ACHN (cell line): ENCODE measurements around the gene WWC1.

Experiments
- DNase-seq: peaks from one replicate; pipeline ENCODE4 v3.0.0-alpha.2; 2015
- in situ Hi-C: cut with HindIII; loops from 2 replicates; pipeline ENCODE4 v1.10.0; 2017; ENCODE audit warnings: low sequenced_read_pairs, low pct_ligation_motif_present, low pct_unique_long_range_greater_than_20kb

Gene WWC1

DNA sequence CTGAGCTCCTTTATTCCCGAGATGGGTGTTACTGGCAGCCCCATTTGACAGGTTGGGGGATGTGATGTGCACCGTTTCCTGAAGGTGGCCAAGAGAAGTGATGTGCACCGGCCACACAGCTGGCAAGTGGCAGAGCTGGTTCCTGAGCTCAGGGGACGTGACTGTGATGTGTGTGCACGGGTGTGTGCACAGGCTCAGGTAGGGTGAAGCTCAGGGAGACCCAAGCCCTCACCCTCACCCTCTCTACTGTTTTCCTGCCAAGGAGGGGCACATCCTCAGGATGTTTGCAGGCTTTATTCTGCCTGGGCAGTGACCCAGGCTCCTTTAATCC lies 56.6 kb downstream of the WWC1 start:
- in situ Hi-C loops: no loop called here
- no peak for DNase-seq

DNA sequence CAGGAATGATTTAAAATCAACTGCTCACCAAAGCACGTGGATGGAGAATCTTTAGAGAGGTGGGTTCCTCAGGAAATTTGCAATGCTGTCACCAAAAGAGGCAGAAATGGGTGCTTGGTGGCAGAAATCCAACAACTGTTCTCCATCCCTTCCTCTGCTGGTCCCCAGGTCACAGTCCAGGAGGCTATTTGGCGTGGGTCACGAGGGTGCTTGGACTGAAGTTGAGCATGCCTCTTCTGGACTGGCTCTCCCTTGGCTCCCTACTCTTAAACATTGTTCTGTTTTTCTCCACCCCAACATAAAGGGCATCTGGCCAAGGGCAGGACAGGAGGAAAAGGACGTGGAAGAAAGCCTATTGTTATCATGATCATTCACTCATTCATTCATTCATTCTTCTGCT lies 58.9 kb downstream of the WWC1 start:
- in situ Hi-C loops: no loop called here
- DNase-seq: no peak

DNA sequence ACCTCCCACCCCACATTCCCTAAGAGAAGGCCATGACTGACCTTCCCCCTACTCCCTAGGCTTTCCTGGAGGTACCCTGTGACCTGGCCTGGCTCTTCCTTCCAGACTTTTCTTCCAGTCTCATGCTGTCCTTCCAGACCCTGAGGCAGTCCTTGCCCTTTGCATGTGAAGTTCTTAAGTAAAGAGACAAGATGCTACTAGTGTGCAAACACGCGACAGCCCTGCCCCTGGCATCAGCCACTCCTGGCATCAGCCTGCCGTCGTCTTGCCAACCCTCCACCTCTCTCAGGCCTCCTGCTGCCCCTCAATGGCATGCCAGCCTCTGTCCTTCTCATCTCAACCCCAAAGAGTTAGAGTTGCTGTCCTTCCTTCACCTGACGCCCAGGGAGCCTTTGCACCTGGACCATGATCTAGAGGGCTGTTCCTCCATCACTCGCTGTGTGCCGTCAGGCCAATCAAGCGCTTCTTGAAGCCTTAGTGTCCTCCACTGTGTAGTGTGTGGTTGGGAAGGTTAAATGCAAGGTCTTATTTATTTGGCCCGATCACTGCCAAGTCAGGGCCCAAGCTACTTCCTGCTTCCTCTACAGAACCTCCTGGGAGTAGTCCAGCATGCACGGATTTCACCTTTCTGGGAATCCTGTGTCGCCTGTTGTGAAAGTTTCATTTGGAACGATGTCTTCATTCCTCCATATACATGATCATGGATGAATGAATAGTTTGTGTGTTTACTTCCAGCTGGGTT lies 61.9 kb downstream of the WWC1 start:
- no peak for DNase-seq
- in situ Hi-C loops: no loop called here

DNA sequence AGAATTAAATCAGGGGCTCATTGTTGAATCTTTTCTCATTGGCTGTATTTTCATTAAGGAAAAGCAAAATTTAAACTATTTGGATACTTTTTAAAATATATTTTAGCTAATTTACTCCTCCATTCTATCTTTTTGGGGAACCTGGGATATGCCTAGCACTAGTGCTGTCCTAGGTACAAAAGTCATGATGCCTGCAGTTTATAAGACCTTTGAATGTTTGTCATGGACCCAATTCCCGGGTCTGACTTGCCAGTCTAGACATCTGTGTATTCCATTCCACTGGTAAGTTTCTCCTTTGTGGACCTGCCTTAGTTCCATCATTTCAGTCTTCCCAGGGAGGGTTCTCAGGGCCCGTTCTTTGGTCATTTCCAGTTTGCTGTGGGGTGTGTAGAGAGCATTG lies 63.0 kb downstream of the WWC1 start:
- DNase-seq: no peak
- in situ Hi-C loops: no loop called here

DNA sequence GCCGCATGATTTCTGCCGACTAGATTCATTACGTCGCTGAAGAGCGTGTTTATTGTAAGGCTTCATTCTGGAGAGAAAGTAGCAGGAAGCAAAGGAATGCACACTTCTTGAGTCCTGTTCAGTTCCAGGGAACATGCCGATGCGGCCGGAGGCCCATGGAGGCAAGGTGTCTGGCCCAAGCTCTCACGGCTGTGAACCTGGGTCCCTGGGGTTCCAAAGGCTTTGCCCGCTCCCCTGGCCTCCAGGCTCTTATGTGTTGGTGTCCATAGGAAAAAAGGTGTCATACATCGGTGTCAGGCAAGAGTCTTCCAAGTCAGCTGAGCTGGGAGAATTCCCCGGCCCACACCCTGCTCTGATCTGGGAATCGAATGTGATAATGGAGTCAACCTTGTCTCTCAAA lies 64.7 kb downstream of the WWC1 start:
- in situ Hi-C loops: no loop called here
- no peak for DNase-seq

DNA sequence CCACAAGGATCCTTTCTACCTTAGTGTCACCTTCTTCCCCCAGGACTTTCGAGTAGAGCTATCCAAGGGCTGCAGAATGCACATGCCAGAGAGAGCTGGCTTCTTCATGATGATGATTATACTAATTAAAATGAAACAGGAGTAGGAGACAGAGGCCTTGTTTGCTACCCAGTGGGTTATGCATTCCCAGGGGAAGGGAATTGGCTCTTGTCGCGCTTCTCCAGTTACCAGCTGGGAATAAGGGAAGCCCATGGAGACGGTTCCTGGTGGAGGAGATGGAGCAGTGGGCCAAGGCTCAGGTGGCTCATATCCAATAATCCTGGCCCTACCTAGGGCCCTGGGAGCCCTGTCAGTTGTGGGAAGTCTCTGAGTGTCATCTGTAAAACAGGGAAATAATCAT lies 65.1 kb downstream of the WWC1 start:
- DNase-seq: no peak
- in situ Hi-C loops: no loop called here

DNA sequence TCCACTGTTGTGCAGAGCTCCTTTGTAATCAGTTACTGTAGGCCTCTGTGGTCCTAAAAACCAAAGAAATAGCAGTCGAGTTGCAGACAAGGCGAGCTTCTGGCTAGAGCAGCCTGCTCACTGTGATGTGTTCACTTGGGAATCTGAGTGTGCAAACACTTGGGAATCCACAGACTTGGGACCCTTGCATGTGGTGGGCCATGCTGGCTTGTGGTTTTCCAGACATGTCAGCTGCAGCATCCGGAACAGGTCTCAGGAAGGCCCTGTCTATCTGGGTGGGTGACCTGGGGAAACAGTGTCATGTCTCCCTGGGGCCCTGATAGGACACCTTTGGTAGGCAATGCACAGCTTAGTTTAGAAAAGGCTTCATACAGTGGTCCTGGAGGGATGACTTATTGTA lies 66.4 kb downstream of the WWC1 start:
- in situ Hi-C loops: no loop called here
- DNase-seq: no peak

DNA sequence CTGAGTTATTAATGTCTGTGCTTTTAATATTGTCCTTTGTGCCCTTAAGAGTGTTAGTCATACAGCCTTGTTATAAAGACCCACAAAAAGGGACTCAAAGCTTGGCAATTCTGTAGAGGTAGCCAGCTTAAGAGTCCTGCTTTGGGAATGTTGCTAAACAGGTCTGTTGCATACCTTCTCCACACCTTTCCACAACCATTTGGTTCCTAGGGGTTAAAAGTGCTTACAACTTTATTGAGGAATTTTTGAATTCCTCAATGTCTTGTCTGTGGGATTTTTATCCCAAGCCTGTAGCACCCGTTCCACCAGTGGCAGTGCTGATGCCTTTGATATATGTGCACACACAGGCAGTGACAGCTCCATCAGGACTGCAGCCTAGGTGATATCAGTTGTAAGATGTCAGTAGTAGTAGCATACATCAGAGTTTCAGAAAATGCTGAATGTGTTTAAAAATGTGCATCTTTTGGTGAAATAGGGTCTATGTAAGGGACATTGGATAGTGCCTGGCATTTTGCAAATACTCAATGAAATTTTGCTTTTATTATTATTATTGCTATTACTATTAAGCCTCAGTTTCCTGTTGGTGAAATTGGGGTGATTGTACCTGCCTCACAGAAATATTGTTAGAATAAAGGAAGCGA lies 68.5 kb downstream of the WWC1 start:
- in situ Hi-C loops: no loop called here
- DNase-seq: no peak

DNA sequence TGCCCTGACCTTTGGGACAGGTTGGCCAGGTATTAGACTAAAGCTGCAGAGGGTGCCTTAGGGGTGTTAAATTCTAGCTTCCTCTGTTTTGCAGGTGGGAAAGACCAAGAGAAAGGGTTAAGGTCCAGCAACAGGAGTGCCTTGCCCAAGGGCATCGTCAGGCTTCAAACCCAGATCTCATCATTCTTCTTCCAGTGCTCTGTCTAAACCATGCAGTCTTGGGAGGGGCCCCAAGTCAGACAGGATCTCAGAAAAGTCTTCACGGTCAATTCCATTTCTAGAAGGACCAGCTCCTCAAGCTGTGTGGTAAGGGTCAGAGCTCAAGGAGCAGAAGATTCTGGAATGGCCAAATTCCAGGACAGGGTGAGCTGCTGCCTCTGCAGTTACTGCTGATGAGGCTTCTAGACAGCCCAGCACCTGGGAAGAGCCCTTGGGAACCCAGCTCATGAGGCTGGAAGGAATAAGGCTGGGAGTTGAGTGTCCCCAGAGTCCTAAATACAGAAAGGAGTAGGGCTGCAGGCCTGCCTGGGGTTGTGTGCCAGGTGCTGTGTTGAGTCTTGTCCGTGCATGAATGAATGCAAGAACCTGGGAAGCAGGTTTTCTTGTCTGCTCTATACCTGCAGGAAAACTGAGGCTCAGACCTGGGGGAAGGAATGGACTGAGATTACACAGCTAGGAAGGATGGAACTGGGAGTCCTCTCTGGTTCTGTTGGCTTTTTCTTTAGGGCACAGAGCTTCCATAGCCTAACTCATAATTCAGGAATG lies 69.3 kb downstream of the WWC1 start:
- in situ Hi-C loops: no loop called here
- no peak for DNase-seq

DNA sequence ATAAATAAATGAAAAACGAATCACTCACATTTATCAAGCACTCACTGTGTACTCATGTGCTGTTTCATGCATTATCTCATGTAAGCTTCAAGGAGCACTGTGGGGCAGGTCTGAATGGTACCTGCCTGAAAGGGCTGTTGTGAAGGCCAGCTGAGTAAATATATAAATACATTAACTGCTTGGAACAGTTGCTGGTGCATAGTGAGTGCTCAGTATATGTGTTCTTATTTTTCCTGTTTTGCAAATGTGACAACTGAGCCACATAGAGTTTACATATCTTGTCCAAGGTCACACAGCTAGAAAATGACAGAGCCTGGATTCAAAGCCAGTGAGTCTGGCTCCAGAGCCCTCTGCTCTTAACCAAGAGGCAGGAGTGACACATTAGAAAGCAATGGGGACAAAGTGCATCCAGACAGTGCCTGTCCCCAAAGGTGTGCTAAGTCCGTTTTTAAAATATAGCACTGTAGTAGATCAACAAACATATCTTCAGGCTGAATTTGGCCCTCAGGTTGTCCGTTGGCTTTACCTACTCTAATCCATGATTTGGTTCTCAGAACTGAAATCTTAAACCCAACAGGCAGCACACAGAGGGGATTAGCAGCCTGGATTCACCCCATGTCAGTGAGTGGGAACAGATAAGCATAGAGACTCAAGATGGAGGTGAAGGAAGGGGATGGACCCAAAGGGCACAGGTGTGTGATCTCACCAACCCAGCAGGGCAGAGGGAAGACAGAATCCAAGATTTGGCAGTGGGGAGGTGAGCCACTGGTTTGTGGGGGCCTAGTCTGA lies 70.8 kb downstream of the WWC1 start:
- no peak for DNase-seq

DNA sequence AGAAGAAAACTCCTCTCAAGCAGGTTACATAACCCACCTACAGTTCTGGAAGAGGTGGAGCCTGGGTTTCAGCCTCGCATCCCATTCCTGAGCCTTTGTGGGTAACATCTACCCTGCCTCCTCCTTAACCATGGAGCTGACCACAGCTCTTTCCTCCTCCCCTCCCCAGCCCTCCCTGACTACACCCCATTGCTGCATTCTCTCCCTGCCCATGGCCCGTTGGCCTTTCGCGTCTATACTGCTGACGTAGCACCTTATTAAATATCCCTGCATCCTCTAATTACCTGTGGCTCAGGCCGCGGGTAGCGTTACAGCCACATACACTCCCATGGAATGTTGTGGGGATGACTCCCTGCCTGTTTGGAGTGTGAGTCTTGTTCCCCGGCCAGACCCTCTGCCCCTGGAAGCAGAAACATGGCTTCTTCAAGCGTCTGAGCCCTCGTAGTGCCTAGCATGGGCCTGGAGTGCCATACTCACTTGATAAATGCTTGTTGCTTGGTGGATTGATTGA lies 72.8 kb downstream of the WWC1 start:
- peak; percentile 88 for DNase-seq
- in situ Hi-C loops: no loop called here

More for the DNA sequence above, 70.8 kb downstream of the WWC1 start:
- in situ Hi-C loops: no loop called here

DNA sequence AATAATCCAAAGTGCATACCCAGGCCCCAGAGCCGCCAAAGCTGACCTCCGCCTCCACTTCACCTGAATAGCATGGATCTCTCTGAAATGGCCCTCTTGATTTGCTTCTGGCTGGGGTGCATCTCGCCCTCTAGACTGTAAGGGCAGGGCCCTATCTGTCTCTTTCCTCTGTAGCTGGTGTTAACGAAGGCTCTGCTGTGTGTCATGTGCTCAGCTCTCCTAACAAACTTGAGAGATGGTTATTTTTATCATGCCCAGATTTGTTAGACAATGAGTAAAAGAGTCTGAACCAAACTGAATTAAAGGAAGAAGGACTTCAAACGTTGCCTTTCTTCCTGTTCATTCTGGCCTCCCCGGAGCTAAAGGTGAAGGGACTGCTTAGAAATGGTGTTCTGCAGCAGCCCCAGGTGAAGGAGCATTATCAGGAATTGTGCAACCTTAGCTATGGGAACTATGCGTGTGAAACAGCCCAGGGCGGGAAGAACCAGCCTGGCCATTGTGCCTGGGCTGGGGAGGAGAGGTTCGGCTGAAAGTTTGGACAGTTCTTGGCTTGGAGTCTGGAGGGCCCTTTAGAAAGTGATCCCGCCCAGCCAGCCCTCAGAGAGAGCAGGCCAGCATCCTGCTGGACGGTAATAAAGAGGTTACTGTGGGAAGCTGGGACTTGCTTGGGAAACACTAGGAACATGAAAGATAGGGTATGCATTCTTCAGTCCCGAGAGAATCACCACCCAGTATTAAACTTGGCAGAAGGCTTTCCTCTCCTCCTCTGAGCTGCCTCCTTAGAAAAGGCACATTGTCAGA lies 73.5 kb downstream of the WWC1 start:
- in situ Hi-C loops: no loop called here

DNA sequence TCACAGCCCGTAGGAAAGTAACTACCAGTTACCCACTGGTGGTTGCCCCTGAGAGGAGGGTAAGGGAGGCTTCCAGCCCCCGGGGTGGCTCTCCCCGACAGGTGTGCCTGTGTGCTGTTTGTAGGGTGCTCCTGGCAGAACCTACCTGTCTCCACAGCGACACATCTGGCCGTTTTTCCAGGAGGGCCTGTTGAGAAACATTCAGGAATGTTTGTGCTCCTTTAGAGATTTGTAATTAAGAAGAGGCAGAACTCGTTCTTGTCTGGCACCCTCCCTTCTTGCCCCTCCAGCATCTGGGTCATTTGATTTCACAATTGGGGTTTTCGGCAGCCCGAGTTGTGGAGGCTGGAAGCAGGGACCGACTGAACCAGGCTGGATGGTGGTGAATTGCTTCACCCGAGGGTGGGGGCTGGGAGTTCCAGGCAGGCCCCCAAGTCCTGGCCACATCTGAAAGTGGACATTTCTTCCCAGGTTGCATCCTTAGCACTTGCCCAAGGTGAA lies 74.2 kb downstream of the WWC1 start:
- DNase-seq: peak; percentile 42
- in situ Hi-C loops: no loop called here

More for the DNA sequence above, 73.5 kb downstream of the WWC1 start:
- DNase-seq: peak; percentile 52

DNA sequence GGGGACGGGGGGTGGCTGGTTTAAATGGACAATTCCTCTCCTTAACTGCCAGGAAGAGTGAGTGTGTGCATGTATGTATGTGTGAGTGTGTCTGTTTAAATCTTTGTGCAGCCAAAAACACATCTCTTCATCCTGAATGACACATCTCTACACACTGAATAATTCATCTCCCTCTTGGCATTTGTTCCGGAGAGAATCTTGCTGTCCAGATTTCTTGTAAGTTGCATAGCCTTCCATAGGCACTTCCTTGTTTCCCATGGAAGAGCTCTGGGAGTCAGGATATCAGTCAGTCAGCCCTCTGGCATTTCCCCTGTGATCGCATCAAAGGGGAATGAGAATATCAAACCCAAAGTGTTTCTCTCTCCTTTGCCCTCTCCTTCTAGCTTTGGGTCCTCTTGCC lies 74.7 kb downstream of the WWC1 start:
- in situ Hi-C loops: no loop called here
- DNase-seq: peak; percentile 68

DNA sequence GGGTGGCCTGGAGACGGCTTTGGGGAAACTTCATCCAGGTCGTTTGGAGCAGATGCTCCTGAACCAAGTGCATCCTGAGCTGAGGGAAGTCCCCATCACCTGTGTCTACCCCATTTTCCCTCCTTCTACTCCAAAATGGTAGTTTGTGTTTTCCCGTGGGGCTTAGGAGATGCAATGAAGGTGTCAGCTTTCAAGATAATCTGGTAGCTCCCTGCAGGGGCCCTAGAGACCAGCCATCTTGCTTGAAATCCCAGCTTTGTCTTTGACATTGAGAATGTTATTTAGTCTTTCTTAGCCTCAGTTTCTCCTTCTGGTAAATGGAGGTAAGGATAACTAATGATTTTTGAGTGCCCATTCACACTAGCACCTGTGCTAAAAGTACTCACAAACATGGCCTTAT lies 77.4 kb downstream of the WWC1 start:
- in situ Hi-C loops: no loop called here
- DNase-seq: no peak

DNA sequence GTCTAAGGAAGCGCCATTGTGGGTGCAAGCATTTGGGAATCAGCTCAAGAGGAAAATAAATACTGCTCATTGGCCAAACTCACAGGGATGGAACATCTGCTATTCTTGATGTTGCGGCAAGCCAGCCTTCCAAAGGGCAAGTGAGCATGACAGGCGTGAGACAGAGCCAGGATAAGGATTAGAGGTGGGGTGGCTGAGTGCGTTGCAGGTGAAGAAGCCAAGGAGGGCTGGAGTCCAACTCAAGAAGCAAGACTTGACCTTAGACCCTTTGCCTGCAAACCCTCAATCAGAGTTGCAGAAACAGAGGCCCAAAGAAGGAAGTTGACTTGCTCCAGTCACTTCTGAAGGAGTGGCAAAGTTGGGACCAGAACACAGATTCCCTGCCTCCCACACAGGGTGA lies 79.4 kb downstream of the WWC1 start:
- no peak for DNase-seq
- in situ Hi-C loops: no loop called here

DNA sequence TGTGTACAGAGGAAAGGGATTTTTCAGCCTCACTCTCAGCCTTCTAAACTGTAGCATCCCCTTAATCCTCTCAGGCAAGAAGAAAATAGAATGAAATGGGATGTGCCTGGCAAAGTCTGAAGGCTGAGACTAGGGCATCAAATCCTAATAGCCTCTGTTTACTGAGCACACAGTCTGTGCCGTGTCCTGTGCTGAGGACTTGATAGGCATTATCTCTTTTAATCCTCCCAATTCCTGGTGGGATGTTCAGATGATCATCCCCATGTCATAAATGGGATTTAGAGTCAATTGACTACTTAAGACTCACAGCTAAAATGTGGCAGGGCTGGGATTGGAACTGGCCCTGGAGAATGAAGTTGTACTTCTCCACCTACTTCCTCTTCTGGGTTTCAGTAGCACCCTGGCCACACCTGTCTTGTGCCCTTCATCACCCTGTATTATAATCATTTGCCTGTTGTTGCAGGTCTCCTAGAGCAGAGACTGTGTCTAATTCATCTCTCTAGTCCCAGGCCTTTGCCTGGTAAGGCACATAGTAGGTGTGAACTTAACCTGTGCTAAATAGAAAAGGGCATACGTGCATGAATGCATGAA lies 81.0 kb downstream of the WWC1 start:
- in situ Hi-C loops: no loop called here
- DNase-seq: no peak

DNA sequence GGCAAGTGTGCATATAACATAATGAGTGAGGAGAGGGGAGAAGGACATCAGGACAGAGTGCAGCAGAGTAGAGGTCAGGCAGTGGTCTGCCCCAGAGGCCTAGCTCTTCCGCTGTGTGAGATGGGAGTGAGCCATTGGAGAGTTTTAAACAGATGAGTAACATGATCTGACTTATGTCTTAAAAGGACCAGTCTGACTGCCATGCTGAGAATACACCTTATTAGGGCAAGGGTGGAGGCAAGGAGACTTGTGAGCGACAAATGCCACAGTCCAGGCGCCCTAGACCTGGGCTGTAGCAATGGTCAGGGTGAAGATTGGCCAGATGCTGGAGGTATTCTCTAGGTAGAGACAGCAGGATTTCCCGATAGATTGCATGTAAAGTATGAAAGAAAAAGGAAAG lies 83.1 kb downstream of the WWC1 start:
- in situ Hi-C loops: no loop called here
- no peak for DNase-seq
